ENCODE data around the gene PCP4L1.
"Not testable (repeated sequence)": the region's sequence is repeated elsewhere in the genome, so short reads cannot be mapped to it uniquely, and the experiment has no call there.

PCP4L1 gene

DNA sequence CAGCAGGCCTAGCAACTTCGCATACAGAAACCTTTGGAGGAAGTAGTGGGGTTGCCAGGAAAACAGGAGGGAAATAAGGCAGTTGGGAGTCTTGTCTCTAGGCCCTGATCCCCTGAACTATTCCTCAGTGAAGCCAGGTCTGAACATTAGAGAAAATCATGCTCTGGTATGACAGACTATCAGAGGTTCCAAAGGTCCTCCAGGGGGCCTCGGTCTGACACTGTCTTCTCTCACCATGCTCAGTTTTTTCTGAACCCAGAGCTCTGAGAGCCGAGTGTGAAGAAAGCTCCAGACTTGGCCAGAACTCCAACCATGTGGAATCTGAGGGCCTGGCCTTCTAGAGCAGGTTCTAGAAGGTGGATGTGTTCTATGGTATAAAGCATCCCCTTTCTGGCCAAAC, 28.6 kb upstream of the PCP4L1 start:
- DNase-seq = no peak

GRCh38 chr1:161230762-161231161, 27.8 kb upstream of the PCP4L1 start:
- no peak for DNase-seq

GRCh38 chr1:161233102-161233501, 25.4 kb upstream of the PCP4L1 start:
- no peak for DNase-seq

GRCh38 chr1:161235957-161236775, 22.4 kb upstream of the PCP4L1 start:
- DNase-seq = no peak

- DNase-seq = no peak
Measured at GRCh38 chr1:161238039-161238473, 20.5 kb upstream of the PCP4L1 start, which contains the start of gene NR1I3. Gene NR1I3, minus strand, starts transcription at chr1:161238203. Its CDS starts 1,638 bp downstream, at chr1:161236565.

DNA sequence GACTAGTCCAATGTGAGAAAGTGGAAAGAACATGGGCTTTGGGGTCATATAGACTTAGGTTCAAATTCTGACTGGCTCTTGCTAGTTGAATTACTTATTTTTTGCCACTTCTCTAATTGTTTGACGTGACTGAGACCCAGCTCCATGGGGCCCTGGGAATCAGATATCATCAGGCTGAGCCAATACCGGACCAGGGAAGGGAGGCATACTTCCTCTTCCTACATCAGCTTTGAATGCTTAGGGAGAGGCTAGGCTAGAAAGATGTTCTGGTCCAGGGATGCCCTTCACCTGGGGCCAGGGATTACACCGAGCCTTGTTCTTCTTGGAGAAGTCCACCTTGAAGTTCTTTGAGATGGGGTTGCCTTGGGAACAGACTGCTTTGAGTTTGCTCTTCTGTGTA, 16.9 kb upstream of the PCP4L1 start:
- DNase-seq = no peak

DNA sequence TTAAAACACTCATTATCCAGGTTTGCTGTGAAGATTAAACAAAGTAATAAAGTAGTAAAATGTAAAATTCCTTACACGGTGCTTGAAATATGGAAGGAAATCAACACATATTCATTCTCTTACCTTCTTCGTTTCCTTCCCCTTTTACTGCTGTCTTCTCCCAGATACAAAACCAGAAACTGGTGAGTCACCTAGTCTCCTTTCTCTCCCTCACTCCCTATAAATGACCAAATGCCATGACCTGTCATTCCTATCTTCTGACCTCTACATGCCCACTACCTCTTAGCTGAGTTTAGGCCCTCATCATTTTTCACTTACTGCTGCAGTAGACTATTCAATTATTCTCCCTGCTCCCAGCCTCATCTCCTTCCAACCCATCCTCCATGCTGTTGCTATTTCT, 16.2 kb upstream of the PCP4L1 start:
- DNase-seq = no peak

- DNase-seq = no peak
Measured at GRCh38 chr1:161244888-161245287, 13.7 kb upstream of the PCP4L1 start.

- not testable (repeated sequence) for DNase-seq
Measured at GRCh38 chr1:161250100-161250499, 8.4 kb upstream of the PCP4L1 start.

- no peak for DNase-seq
Measured at GRCh38 chr1:161250829-161251228, 7.7 kb upstream of the PCP4L1 start.

DNA sequence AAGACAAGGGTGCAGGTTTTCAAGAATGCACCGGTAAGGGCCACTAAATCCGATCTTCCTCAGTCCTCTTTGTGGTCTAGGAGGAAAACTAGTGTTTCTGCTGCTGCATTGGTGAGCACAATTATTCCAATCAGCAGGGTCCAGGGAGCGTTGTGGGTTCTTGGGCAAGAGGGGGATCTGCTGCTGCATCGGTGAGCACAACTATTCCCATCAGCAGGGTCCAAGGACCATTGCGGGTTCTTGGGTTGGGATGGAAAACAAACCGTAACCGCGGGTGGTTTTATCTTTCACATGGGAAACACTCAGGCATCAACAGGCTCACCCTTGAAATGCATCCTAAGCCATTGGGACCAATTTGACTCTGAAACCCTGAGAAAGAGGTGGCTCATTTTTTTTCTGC, 7.0 kb upstream of the PCP4L1 start:
- DNase-seq = no peak

GRCh38 chr1:161255302-161255701, 3.2 kb upstream of the PCP4L1 start:
- DNase-seq = not testable (repeated sequence)

DNA sequence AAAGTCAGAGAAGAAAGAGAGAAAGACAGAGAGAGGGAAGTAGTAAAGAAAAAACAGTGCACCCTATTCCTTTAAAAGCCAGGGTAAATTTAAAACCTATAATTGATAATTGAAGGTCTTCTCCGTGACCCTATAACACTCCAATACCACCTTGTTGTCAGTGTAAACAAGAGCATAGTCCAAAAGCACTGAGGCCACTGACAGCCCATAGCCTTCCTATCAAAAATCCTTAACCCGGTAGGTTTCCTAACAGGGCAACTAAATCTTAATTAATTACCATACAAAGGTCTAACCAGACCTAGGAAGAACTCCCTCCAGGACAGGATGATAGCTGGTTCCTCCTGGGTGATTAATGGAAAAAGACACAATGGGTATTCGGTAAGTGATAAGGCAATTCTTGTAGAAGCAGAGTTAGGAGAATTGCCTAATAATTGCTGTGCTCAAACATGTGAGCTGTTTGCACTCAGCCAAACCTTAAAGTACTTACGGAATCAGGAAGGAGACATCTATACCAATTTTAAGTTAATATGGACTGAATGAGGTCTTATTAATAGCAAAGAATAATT, 2.5 kb upstream of the PCP4L1 start:
- DNase-seq = not testable (repeated sequence)

DNA sequence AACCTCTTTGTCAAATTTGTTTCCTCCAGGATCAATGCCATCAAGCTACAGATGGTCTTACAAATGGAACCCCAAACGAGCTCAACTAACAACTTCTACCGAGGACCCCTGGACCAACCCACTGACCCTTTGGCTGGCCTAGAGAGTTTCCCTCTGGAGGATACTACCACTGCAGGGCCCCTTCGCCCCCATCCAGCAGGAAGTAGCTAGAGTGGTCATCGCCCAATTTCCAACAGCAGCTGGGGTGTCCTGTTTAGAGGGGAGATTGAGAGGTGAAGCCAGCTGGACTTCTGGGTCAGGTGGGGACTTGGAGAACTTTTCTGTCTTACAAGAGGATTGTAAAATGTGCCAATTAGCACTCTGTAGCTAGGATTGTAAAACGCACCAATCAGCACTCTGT, 1.4 kb upstream of the PCP4L1 start:
- DNase-seq = not testable (repeated sequence)

- peak; percentile 24 for DNase-seq
Measured at GRCh38 chr1:161259345-161259702, 779 bp downstream of the PCP4L1 start.

DNA sequence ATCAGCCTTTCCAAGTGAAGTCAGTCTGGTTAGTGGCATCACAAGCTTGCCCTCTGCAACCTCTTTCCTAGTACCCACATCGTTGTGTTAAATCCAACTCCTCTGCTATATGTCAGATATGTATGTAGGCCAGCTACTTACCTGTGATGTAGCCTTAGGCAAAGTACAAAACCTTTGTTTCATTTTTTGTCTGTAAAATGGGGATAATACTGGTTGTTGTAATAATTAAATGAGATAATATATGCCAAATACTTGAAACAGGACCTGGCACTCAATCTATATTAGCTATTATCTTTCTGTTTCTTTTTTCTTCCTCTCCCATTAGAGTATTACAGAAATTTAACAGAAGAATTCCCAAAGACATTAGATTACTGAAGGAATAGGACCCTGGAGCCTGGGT, 1.2 kb downstream of the PCP4L1 start:
- no peak for DNase-seq

- no peak for DNase-seq
Measured at GRCh38 chr1:161260376-161261260, 2.1 kb downstream of the PCP4L1 start.

GRCh38 chr1:161261261-161262235, 3.0 kb downstream of the PCP4L1 start:
- DNase-seq = peak; percentile 47

GRCh38 chr1:161265305-161265704, 6.8 kb downstream of the PCP4L1 start:
- DNase-seq = no peak

- no peak for DNase-seq
Measured at GRCh38 chr1:161266202-161266601, 7.7 kb downstream of the PCP4L1 start.

DNA sequence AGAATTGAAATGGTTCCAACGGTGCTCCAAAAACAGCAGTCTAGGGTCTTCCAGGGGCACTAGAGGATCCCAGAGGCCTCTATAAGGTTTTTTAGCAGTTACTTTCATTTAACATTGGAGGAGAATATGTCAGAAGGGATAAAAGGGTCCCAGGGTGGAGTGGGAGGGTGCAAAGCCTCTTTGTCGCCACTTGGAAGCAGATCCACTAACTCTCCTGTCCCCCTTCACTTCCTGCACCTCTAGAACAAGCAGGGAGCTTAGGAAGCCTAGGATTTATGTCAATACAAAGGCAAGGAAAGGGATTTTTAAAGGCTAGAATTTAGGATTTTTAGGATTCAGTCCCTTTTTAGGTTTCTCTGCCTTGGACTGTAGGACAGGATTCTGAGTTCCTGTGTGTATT, 8.3 kb downstream of the PCP4L1 start:
- no peak for DNase-seq

GRCh38 chr1:161267321-161267720, 8.8 kb downstream of the PCP4L1 start:
- no peak for DNase-seq

Data from retina (tissue), 1 donor.